Ramos (cell line): ENCODE data around the gene INO80C.

Experiments used
- in situ Hi-C: fragments of 300-500 bp; cut with MboI; formaldehyde crosslinking; loops from one replicate; pipeline ENCODE4 v1.14.3; 2022; ENCODE audit warnings: low sequenced_read_pairs; ENCODE audit not compliant: unreplicated experiment

Gene INO80C, protein sequence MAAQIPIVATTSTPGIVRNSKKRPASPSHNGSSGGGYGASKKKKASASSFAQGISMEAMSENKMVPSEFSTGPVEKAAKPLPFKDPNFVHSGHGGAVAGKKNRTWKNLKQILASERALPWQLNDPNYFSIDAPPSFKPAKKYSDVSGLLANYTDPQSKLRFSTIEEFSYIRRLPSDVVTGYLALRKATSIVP

DNA sequence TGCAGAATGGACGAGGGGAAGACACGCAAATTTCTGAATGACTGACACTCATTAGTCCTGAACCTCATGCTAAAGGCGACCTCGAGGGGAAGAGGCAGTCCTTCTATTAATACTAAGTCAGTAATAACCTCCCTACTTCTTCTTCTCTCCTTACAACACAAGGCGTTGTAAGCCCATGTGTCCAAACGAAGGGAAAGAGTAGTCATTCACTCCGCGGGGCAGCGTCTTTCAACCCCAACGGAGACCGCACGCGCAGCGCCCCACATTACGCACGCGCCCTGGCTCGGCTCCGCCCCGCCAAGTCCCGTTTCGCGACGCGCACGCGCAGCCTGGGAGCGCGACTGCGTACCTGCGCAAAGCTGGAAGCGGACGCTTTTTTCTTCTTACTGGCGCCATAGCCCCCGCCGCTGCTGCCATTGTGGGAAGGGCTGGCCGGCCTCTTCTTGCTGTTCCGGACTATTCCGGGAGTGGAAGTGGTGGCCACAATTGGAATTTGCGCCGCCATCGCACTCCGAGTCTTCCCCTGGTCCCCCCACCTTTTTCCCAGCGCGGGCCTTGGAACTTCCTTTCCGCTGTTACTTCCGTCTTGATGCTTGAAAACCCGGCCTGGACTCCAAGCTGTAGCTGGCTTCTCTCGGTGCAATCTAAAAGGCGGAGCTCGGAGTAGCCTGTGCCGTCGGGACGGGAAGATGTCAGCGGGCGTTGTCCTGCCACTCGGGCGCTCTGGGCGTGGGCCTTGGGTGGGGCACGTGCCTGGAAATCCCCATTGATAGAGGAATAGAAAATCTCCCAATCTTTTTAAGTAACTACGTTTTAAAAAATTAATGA, at the start of gene INO80C:
TSS of gene INO80C (minus strand) at position 591 of the 828 bp plus-strand sequence. CDS start at position 505, 86 bp downstream.
- in situ Hi-C loops: no loop called here

DNA sequence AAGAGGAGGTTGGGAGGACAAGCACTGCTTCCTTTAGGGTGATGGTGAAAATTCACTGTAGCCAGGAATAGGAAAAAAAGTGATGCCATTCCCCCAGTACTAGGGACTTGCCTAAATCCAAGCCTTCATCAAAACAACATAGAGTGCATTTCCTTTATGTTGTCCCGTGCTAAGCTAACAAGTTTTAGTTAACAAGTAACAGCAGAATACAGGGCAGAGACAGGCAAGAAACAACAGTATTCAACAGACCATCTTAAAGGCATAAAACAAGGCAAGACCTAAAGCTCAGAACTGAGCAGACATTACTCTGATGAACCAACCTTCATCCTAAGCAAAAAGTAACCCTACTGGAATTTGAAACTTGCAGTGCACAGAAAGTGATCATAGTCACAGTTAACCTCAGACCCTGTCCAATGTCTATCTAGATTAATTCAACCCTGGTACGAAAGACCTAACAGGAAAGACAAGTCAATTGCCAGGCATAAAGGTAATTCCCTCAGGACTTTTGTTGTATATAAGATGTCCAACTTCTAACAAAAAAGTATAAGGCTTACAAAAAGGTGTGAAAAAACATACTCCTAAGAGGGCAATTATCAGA, 49.3 kb upstream of the INO80C start:
- in situ Hi-C loops: no loop called here

DNA sequence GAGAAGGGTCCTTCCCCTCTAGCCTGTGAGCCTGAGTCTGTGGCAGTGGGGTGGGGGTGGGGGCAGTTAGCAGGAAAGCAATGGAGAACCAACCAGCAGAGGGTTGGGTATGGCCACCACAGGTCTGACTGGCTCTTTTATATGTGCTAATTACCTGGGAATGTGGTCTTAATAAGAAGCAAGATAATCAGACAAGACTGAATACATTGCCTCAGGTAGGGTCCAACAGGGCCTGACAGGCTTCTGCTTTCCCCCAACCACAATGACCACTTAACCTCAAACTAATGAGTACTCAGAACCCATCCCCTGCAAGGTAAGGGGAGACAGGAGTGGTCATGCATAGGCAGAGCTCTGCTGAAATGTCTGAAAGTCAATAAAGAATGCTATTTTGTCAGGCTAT, 44.6 kb upstream of the INO80C start:
- in situ Hi-C loops: no loop called here

DNA sequence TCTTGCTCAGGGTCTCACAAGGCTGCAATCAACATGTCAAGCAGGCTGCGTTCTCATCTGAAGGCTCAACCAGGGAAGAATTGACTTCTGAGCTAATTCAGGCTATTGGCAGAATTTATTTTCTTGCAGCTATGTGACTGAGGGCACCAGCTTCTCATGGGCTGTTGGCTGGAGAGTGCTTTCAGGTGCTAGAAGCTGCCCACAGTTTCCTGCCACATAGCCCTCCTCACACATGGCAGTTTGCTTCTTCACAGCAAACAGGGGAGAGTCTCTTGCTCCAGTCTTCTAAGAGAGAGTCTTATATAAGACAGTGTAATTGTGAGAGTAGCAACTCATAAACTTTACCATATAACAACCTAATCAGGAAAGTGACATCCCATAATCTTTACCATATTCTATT, 37.5 kb upstream of the INO80C start:
- in situ Hi-C loops: no loop called here

DNA sequence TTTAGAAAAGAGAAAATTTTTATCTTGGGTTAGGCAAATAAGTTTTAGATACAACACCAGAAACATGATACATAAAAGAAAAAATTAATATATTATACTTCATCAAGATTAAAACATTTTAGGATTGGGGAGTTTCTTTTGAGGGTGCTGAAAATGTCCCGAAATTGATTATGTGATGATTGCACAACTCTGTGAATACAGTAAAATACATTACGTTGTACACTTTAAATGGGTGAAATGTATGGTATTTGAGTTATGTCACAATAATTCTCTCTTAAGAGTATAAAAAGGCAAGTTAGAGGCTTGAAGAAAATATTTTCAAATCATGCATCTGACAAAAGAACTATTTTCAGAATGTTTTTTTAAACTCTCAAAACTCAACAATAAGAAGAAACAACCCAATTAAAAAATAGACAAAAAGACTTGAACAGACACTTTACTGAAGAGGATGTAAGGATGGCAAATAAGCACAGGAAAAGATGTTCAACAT, 36.2 kb upstream of the INO80C start:
- in situ Hi-C loops: no loop called here

DNA sequence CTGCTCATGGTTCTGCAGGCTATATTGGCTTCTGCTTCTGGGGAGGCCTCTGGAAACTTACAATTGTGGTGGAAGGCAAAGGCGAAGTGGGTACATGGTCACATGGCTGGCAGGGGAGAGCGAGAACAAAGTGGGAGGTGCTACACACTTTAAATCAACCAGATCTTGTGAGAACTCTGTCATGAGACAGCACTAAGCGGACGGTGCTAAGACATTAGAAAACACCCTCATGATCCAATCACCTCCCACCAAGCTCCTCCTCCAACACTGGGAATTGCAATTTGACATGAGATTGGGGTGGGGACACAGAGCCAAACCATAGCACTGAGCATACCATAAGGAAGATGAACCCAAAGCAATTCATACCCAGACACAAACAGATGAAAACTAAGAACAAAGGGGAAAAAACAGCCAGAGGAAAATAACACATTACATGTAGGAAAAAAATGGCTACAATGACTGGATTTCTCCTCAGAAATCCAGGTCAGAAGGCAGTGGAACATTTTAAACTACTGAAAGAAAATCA, 31.1 kb upstream of the INO80C start:
- in situ Hi-C loops: no loop called here

DNA sequence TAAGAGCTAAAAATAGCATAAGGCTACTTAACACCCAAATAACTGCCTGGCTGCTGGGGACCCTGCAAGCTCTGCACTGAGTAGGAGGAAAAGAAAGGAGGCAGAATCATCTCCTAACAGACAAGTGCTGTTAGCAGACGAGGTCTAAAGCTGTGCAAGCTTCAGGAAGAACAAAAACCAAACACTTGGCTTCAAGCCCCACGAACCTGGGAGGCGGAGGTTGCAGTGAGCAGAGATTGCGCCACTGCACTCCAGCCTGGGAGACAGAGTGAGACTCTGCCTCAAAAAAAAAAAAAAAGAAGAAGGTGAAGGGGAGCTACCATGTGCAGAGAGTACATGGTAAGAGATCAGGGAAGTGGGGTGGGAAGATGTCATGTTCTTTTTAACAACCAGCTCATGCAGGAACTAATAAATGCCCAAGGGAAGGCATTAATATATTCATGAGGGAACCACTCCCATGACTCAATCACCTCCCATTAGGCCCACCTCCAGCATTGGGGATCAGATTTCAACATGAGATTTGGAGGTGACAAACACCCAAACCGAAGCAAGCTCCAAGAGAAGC, 28.8 kb upstream of the INO80C start:
- in situ Hi-C loops: no loop called here

DNA sequence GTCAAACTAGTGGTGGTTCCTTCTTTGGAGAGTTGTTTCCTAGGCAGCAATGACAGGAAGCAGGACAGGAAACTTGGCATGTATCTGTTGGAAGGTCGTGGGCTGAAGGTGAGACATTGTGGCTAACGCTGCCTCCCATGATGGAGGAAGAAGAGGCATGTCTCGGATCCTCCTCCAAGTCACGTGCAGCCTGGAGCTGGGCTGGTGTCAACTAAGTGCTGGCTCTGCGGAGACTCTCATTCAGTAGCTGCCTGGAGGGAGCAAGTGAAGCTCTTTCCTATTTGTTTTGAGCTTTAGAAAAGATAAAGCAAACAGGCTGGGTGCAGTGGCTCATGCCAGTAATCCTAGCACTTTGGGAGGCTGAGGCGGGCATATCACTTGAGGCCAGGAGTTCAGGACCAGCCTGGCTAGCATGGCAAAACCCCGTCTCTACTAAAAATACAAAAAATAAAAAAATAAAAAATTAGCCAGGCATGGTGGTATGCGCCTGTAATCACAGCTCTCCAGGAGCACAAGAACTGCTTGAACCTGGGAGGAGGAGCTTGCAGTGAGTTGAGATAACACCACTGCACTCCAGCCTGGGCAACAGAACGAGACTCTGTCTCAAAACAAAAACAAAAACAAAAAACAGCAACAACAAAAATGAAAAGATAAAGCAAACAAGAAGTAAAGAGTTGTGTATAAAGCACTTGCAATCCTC, 28.2 kb upstream of the INO80C start:
- in situ Hi-C loops: no loop called here

DNA sequence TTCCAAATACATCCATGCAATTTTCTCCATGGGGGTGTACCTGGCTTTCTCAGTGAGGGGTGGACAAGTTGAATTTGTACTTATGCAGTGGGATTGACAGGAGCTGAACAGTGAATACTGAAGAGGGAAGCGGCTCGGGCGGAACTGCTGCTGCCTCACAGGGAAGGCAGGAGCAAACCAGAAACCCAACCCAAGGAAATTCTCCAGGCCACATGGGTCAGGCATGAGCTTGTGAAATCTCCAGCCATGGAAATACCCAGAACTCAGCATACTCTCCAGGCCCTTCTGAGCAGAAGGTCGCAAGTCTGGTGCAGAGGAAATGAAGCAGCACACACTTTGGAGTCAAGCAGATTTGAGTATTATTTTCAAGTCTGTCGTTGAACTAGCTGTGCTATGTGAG, 26.5 kb upstream of the INO80C start:
- in situ Hi-C loops: no loop called here

DNA sequence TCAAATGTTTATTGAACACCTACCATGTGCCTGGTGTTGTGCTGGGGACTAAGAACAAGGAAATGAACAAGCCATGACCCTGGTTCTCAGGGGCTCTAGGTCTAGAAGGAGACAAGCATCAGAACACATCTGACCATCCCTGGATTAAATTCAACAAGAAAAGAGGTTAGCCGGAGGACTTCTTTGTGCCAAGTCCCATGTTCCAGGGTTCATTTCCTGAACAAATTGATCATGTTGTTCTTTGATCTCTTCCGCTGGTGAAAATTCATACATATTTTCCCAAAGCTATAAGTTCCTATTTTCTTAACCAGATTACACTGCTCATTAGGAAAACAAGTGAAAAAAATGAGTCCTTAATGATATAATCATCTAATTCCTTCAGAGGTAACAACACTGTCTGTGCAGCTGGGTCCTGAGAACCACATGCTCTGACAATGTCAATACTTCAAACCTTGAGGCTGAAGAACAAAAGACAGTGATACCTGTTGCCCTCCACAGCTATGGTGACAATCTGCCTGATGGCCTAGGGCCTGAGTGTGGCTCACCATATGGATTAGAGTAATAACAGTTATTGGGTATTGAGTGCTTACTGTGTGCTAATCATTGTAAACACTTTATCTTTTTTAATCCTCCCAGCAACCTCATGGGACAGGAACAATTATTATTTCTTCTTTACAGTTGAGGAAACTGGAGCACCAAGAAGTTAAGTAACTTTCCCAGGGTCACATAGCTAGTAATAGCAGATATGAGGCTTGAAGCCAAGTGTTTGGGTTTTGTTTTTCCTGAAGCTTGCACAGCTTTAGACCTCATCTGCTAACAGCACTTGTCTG, 24.6 kb upstream of the INO80C start:
- in situ Hi-C loops: no loop called here

DNA sequence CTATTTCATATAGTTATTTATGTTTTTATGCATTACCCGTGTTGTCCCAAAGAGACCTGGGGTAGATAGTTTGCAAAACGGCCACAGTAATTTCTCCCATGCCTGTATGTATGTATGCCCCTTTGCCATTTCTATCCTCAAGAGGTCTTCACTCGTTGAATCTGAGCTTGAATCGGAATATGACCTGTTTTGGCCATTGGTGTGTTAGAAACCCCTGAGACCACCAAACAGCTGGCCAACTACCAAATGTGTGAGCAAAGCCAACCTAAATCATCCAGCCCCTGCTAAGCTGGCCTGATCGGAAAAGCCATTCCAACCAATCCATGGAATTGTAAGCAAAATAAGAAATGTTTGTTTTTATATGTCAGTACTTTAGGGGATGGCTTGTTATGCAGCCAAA, 23.4 kb upstream of the INO80C start:
- in situ Hi-C loops: no loop called here

DNA sequence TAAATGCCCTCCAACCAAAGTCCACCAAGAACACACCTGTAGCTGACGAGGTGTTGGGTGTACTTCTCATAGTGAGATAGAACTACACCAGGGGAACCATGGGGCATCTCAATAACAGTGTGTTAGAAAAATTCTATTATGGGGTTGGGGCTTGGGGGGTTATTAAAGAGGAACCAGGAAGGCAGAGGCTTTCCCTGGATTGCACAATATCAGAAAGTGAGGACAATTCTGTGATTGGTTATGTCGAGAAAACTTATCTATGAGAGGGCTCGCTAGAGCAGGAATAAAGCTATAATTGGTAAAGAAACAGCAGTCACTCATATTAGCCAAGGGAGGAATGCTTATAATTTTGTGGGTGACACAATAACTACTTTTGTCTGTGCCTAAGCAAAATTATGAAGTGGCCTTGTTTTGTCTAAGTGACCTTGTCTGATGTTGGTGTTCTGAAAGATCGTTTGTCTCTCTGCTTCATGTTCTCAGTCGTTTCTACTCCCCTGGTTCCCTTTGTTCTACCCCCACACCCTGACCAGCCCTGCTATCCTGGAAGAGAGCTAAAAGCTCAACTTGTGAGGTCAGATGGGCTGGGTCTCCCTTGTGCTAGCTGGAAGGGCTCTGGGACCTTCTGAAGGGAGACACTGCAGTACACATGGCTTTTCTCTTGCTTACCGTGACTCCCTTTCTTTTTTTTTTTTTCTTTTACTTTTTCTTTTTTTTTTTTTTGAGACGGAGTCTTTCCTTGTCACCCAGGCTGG, 21.6 kb upstream of the INO80C start:
- in situ Hi-C loops: no loop called here

DNA sequence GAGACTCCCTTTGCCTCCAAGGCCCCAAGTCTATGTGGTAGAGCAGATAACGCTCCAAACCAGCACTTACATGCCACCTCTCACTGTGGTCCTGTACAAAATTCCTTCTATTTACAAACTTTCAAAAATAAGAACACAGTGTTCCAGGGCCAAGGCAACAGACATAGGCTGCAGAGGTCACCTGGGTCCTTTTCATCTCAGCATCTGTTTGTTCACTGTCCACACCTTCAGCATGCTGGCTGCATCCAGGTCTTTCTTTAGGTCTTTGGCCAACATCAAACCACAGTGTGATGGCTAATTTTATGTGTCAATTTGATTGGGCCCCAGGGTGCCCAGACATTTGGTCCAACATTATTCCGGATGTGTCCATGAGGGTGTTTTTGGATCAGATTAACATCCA, 20.0 kb upstream of the INO80C start:
- in situ Hi-C loops: no loop called here

DNA sequence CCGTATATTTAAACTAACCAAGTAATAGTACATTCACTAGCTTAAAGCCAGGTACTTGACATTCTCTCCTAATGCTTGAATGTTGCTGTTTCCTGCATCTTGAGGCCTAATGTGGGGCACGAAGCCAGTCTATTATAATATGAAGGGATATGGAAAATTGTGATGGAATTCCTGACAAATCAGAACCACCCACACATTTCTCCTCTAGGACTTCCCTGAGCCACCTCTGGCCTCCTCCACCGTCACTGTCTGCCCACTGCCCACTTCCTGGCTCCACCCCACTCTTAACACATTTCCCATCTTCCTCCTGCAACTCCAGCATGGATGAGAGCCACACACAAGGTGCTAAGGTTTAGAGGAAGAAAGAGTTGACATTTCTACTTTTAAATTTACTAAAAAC, 19.0 kb upstream of the INO80C start:
- in situ Hi-C loops: no loop called here

DNA sequence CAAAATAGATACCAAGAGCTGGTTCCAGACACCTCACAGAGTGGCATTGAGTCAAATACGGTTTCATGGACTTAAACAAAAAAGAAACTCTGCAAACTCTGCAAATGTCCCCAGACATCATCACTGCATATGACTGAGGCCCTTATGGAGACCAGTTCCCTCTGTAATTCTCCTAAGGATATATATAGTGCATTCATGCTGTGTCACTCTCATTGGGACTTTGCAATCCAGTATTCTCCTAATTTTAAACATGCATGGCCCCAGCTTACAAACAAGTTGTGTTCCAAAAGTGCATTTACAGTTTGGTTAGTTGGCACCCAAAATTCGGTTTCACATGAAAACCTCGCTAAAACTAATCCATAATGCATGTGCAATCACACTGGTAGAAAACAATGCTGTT, 18.6 kb upstream of the INO80C start:
- in situ Hi-C loops: no loop called here

DNA sequence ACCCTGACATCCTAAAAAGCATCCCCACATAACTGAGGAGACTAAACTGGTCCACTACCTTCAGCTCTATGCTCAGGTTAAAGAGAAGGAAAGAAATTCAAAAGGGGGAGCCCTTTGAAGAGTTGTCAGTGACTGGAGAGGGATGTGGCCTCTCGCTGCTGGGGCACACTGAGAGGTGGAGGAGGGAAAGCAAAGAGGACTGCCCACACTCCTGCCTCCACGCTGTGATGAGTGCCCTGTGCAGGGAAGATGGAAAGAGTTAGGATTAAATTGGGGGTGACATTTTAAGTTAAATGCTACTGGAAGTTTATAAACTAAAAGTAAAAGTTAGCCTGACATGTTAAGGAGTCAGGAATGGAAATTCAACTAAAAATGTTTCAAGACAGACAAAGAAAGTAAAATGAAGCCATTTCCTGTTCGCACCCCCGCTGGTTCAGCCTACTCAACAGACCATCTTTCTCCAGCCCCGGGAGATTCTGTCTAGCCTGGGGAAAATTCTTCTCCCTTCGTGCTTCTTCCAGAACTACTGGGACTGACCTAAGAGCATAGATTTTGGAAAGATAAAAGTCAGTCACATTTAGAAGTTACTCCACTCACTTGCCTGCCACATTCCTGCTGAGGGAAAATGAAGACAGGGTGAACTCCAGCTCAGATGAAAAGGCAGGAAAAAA, 17.8 kb upstream of the INO80C start:
- in situ Hi-C loops: no loop called here

DNA sequence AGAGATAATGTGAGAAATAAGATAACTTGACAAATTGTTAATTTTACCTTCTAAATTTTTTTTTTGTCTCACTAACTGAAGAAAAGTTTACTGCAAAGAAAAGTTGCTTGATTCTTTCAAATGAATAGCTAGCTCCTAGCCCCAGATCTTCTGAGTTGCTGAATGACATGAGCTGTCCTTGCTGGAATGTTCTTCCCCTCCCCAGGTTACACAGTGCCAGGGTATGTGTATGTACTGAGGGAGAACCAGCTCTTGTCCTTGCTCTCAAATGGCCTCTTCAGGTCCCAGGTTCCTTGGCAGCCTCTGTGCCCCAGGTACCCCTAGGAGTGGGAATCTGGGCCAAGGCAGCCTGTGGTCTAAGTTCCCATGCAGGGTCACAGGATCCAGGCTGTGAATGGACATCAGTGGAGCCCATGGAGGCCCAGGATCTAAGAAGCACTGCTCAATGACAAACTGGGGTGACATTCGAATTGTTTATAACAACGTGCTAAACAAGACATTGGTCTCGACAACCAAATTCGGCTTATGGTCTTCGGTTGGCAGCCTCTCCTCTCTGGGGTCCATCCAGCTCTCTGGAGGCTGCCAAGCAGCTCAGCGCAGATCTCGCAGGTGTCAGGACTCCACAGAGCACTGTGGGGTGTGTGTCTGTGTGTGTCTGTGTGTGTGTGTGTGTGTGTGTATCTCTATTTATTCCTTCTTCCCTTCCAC, 17.1 kb upstream of the INO80C start:
- in situ Hi-C loops: no loop called here

DNA sequence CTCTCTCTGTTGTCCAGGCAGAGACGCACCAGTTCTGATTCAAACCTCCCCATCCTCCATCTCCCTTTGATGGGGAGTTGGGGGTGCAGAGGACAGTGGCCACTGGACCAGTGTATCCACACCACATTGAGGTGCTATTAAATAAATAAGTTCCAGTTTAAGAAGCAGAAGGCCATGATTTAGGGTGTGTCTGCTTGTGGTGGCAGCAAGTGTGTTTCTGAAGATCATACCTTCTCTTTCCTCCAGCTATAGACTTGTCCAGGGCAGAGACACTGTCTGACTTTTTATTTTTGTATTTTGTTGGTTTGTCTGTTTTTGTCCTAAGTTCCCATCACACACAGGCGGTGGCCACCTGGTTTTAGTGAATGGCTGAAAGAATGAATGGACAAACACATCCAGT, 16.5 kb upstream of the INO80C start:
- in situ Hi-C loops: no loop called here
